ENCODE data around the gene TBXAS1.

DNA sequence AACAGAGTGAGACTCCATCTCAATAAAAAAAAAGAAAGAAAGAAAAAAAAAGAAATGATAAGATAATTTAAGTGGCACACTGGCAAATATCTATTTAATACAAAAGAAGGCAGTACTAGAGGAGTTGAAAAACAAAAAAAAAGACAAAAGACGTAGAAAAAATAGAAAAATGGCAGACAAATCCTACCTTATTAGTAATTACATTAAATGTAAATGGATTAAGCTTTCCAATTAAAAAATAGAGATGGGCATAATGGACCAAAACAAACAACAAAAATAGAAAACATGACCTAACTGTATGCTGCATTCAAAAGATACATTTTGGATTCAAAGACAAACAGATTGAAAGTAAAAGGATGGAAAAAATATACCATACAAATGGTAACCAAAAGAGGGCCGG, 239.0 kb downstream of the TBXAS1 start:
- TF ChIP-seq, protein P1, sequence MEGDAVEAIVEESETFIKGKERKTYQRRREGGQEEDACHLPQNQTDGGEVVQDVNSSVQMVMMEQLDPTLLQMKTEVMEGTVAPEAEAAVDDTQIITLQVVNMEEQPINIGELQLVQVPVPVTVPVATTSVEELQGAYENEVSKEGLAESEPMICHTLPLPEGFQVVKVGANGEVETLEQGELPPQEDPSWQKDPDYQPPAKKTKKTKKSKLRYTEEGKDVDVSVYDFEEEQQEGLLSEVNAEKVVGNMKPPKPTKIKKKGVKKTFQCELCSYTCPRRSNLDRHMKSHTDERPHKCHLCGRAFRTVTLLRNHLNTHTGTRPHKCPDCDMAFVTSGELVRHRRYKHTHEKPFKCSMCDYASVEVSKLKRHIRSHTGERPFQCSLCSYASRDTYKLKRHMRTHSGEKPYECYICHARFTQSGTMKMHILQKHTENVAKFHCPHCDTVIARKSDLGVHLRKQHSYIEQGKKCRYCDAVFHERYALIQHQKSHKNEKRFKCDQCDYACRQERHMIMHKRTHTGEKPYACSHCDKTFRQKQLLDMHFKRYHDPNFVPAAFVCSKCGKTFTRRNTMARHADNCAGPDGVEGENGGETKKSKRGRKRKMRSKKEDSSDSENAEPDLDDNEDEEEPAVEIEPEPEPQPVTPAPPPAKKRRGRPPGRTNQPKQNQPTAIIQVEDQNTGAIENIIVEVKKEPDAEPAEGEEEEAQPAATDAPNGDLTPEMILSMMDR (IDR thresholded peaks at IDR 0.05), result no peak
- TF ChIP-seq POLR2A (IDR thresholded peaks at IDR 0.05; ENCODE audit: low read depth), result no peak

All from esophagus muscularis mucosa (tissue), 3 donors.